ENCODE results near the gene CREB3L2. TPM values are rescaled to one million over a fixed set of nuclear protein-coding genes. Genes with fewer than 3 reads are reported as not detected.
"Not testable (repeated sequence)": the region's sequence is repeated elsewhere in the genome, so short reads cannot be mapped to it uniquely, and the experiment has no call there.

CREB3L2 gene
- total RNA-seq, 1 experiment from 2014 or later, result 11.4 TPM

DNA sequence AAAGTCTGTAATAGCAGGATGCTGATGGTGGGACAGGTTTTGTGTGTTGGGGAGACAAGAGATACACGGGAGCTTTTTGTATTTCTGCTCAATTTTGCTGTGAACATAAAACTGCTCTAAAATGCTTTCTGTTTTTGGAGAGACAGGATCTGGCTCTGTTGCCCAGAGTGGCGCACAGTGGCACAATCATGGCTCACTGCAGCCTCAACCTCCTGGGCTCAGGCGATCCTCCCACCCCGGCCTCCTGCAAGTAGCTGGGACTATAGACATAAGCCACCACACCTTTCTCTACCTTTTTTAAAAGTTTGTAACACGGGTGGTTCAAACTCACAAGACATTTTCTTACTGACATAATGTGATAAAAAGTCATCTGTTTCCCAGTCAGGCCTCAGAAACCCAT, 14.3 kb downstream of the CREB3L2 start:
- H3K4me3 ChIP-seq (ENCODE audit: insufficient read depth, low read depth, low read length), result no peak overlapping the region
- no peaks in the 10 kb centered on the region for H3K36me3 ChIP-seq (replicated peaks; ENCODE audit: control insufficient read depth, insufficient read depth, low read length)
- H3K27me3 ChIP-seq (ENCODE audit: control insufficient read depth, insufficient read depth, low read length), result no peaks in the 10 kb centered on the region
- DNase-seq, result no peak

- Histone ChIP-seq H3K36me3 (replicated peaks; ENCODE audit: control insufficient read depth, insufficient read depth, low read length) (no peaks in the 10 kb centered on the region), H3K4me3 (ENCODE audit: insufficient read depth, low read depth, low read length) (no peak overlapping the region), H3K27me3 (ENCODE audit: control insufficient read depth, insufficient read depth, low read length) (no peaks in the 10 kb centered on the region)
- DNase-seq, result no peak
Observed at GRCh38 chr7:137987018-137987349, 14.9 kb downstream of the CREB3L2 start.

- Histone ChIP-seq H3K4me3 (ENCODE audit: insufficient read depth, low read depth, low read length) (no peak overlapping the region), H3K36me3 (replicated peaks; ENCODE audit: control insufficient read depth, insufficient read depth, low read length) (no peaks in the 10 kb centered on the region), H3K27me3 (ENCODE audit: control insufficient read depth, insufficient read depth, low read length) (no peaks in the 10 kb centered on the region)
- no peak for DNase-seq
Observed at GRCh38 chr7:137986252-137987017, 15.5 kb downstream of the CREB3L2 start.

DNA sequence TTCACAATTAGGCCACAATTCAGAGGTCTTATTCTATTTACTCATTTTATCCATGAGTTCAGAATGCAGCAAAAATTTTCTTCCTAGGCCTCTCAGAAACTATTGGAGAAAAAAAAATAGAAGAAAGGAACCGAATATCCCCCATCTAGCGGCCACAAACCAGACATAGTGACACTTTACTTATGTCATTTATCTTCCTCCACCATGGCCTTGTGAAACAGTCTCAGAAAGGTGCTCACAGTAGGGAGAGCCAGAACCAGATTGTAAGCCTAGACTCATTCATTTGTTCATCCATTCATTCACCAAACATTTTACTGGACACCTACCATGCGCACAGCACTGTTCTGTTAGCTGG, 16.0 kb downstream of the CREB3L2 start:
- Histone ChIP-seq H3K27me3 (ENCODE audit: control insufficient read depth, insufficient read depth, low read length) (no peaks in the 10 kb centered on the region), H3K36me3 (replicated peaks; ENCODE audit: control insufficient read depth, insufficient read depth, low read length) (no peaks in the 10 kb centered on the region), H3K4me3 (ENCODE audit: insufficient read depth, low read depth, low read length) (no peak overlapping the region)
- DNase-seq, result no peak

DNA sequence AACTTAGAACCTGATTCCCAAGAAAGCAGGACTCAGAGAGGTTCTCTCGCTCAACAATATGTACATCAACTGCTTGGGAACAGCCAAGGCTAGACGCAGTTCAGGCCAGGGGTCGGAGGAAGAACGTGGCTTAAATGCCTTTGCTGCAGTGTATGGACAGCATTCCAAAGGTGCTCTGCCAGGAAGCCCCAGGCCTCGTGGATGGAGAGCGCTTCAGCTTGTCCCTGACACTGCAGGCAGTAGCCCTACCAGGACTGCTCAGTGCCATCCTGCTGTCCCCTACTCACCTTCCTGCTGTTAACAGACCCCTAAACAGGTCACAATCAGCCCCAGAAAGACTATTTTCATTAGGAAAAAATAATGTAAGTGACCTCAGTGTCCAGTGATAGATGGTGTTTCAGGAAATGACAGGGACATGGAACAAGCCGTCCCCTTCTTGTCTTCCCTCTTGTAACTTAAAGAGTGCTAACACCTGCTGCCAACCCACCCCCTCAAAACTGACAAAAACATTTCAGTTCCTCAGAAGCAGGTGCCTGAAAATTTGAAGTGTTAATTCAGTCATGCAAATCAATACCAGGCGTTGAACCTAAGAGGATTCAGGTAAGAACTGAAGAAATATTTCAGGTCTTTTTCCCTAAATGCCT, 16.5 kb downstream of the CREB3L2 start:
- Histone ChIP-seq H3K4me3 (ENCODE audit: insufficient read depth, low read depth, low read length) (no peak overlapping the region), H3K36me3 (replicated peaks; ENCODE audit: control insufficient read depth, insufficient read depth, low read length) (no peaks in the 10 kb centered on the region), H3K27me3 (ENCODE audit: control insufficient read depth, insufficient read depth, low read length) (no peaks in the 10 kb centered on the region)
- DNase-seq, result no peak

DNA sequence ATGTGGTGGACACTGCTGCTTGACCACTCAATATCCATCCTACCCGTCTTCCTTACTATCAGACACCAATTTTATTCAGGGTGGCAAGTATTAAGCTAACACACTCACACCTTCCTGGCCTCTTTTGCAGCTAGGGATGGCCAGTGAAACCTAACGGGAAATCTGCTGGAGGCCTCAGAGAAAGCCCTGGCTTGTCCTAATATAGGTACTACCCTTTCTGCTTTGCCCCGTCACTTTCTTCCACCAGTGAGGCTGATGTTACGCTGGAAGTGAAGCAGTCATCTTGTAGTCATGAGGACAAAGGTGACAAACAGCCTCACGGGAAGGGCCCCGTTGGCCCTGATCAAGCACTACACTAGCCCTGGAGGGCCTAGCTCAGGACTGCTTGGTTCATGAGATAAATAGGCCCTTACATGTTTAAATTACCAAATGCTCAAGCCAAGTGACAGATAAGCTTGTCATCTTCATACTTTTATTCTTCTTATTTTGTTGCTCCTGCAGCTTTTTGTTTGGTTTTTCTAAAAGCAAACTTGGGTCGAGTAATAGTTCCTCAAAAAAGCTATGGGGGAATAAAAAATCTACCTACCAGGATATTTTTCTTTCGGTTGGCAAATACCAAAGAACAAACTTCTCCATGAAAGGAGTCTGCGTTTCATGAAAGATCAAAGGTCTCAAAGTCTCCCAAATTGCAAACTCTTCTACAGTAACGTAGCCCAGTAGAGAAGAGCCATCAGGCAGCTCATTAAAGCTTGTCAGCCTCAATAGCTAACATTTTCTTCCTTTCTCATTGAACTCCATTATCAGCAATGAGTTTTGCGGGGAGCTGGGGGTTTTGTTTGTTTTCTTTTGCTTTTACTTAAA, 17.5 kb downstream of the CREB3L2 start:
- Histone ChIP-seq H3K4me3 (ENCODE audit: insufficient read depth, low read depth, low read length) (no peak overlapping the region), H3K27me3 (ENCODE audit: control insufficient read depth, insufficient read depth, low read length) (no peaks in the 10 kb centered on the region)
- no peak for DNase-seq

GRCh38 chr7:137983323-137984008, 18.4 kb downstream of the CREB3L2 start:
- Histone ChIP-seq H3K36me3 (replicated peaks; ENCODE audit: control insufficient read depth, insufficient read depth, low read length) (no peaks in the 10 kb centered on the region), H3K4me3 (ENCODE audit: insufficient read depth, low read depth, low read length) (no peak overlapping the region), H3K27me3 (ENCODE audit: control insufficient read depth, insufficient read depth, low read length) (no peaks in the 10 kb centered on the region)
- DNase-seq, result no peak

More for the DNA sequence above, 17.5 kb downstream of the CREB3L2 start:
- H3K36me3 ChIP-seq (replicated peaks; ENCODE audit: control insufficient read depth, insufficient read depth, low read length), result no peaks in the 10 kb centered on the region

DNA sequence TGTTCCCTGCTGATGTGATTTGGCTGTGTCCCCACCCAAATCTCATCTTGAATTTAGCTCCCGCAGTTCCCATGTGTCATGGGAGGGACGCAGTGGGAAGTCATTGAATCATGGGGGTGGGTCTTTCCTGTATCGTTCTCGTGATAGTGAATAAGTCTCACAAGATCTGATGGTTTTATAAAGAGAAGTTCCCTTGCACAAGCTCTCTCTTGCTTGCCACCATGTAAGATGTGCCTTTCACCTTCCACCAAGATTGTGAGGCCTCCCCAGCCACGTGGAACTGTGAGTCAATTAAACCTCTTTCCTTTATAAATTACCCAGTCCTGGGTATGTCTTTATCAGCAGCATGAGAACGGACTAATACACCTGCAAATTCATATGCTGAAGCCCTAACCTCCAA, 19.5 kb downstream of the CREB3L2 start:
- not testable (repeated sequence) for H3K27me3 ChIP-seq (ENCODE audit: control insufficient read depth, insufficient read depth, low read length); H3K4me3 ChIP-seq (ENCODE audit: insufficient read depth, low read depth, low read length); DNase-seq; H3K36me3 ChIP-seq (replicated peaks; ENCODE audit: control insufficient read depth, insufficient read depth, low read length)

DNA sequence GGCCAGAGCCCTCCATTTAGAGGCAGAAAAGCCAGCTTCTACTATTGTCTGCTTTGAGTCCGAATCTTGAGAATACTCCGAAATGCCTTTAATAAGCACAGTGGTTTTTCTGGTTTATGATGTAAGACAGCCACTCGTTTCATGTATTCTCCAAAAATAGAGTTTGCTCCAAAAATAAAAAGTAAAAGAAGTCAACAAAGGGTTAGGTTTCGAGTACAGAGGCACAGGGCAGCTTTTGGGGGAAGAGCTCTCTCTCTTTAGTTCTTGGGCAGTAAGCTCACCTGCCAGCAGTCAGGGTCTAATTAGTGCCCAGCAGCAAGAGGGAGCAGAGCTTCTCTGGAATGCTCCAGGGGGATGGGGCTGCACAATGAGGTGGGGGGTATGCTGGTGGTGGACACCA, 20.2 kb downstream of the CREB3L2 start:
- DNase-seq, result no peak
- Histone ChIP-seq H3K36me3 (replicated peaks; ENCODE audit: control insufficient read depth, insufficient read depth, low read length) (no peaks in the 10 kb centered on the region), H3K27me3 (ENCODE audit: control insufficient read depth, insufficient read depth, low read length) (no peaks in the 10 kb centered on the region), H3K4me3 (ENCODE audit: insufficient read depth, low read depth, low read length) (no peak overlapping the region)

- DNase-seq, result no peak
- Histone ChIP-seq H3K27me3 (ENCODE audit: control insufficient read depth, insufficient read depth, low read length) (no peaks in the 10 kb centered on the region), H3K36me3 (replicated peaks; ENCODE audit: control insufficient read depth, insufficient read depth, low read length) (no peaks in the 10 kb centered on the region), H3K4me3 (ENCODE audit: insufficient read depth, low read depth, low read length) (no peak overlapping the region)
Observed at GRCh38 chr7:137981175-137981574, 20.7 kb downstream of the CREB3L2 start.

- Histone ChIP-seq H3K36me3 (replicated peaks; ENCODE audit: control insufficient read depth, insufficient read depth, low read length) (no peaks in the 10 kb centered on the region), H3K4me3 (ENCODE audit: insufficient read depth, low read depth, low read length) (no peak overlapping the region), H3K27me3 (ENCODE audit: control insufficient read depth, insufficient read depth, low read length) (no peaks in the 10 kb centered on the region)
- no peak for DNase-seq
Observed at GRCh38 chr7:137980308-137980707, 21.6 kb downstream of the CREB3L2 start.

DNA sequence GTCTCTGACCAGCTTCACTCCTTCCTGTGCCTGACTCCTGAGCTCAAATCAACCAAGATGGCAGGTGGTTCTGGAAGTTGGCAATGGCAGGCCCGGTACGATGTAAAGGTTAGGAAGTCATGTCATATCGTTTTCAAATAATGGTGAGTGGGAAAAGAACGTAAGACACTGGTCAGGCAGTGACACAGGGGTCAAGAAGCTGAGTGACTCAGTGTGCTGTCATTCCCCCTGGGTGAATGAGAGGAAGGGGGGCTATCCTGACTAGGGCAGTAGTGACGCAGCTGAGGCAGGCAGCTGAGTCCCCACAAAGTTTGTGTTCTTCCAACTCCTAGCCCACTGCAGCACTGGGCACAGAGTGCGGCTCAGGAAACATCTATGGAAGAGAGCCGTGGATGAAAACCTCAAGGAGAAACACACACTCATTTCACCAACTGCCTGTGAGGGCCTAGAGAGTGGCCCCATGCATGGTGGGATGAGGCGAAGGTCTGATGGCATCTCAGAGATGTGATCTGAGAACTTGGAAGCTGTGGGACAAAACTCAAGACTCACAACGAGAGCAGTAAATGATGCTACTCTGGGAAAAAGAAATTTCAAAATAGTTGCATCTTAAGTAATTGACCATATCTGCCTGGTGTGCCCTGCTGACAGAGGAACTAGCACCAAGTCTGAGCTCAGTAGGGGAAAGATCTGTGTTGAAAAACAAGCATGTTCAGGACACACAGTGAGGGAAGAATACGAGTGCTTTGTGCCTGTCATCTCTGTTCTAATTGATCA, 23.2 kb downstream of the CREB3L2 start:
- Histone ChIP-seq H3K4me3 (ENCODE audit: insufficient read depth, low read depth, low read length) (no peak overlapping the region), H3K36me3 (replicated peaks; ENCODE audit: control insufficient read depth, insufficient read depth, low read length) (no peaks in the 10 kb centered on the region), H3K27me3 (ENCODE audit: control insufficient read depth, insufficient read depth, low read length) (no peaks in the 10 kb centered on the region)
- no peak for DNase-seq

GRCh38 chr7:137977173-137977572, 24.7 kb downstream of the CREB3L2 start:
- Histone ChIP-seq H3K27me3 (ENCODE audit: control insufficient read depth, insufficient read depth, low read length) (no peaks in the 10 kb centered on the region), H3K36me3 (replicated peaks; ENCODE audit: control insufficient read depth, insufficient read depth, low read length) (no peaks in the 10 kb centered on the region), H3K4me3 (ENCODE audit: insufficient read depth, low read depth, low read length) (no peak overlapping the region)
- DNase-seq, result no peak

- Histone ChIP-seq H3K27me3 (ENCODE audit: control insufficient read depth, insufficient read depth, low read length) (no peaks in the 10 kb centered on the region), H3K4me3 (ENCODE audit: insufficient read depth, low read depth, low read length) (no peak overlapping the region), H3K36me3 (replicated peaks; ENCODE audit: control insufficient read depth, insufficient read depth, low read length) (no peaks in the 10 kb centered on the region)
- DNase-seq, result no peak
Observed at GRCh38 chr7:137976696-137977095, 25.2 kb downstream of the CREB3L2 start.

Measured in H7 (cell line).